Naive thymus-derived CD4-positive, alpha-beta T cell (primary cell): ENCODE results near the gene TRAF3. TPM values are rescaled to one million over a fixed set of nuclear protein-coding genes. Genes with fewer than 3 reads are reported as not detected.

Experiments used
- ATAC-seq: fragments of 150-1000 bp; cut with Tn5 transposase; 2 replicates; pipeline ENCODE4 v1.10.0; 2021; ENCODE audit warnings: mild to moderate bottlenecking, moderate library complexity
- CTCF ChIA-PET: fragments of 350-600 bp; sonication (Branson Sonifier 250); formaldehyde crosslinking; loops from one replicate; lab custom pipeline; 2021; ENCODE audit warnings: antibody characterized with exemption; lab: Charles Lee
- POLR2A ChIA-PET: fragments of 350-600 bp; sonication (Branson Sonifier 250); formaldehyde crosslinking; loops from one replicate; lab custom pipeline; 2021; ENCODE audit warnings: antibody characterized with exemption, inconsistent platforms; lab: Charles Lee
- DNase-seq, 9 donors: peaks; one replicate each; pipeline versions ENCODE4 v3.0.0 to v3.0.0-alpha.2; 2020 to 2022; ENCODE audit warnings: mixed read lengths in 1 of 9
- H3K27ac ChIP-seq: one replicate; pipeline ENCODE4 v1.7.0; 2013; ENCODE audit warnings: mild to moderate bottlenecking, low read depth, low read length, moderate library complexity
- H3K27me3 ChIP-seq, 2 donors: one replicate each; pipeline ENCODE4 v1.7.0; 2013; ENCODE audit warnings: low read length in 2 of 2, mild to moderate bottlenecking in 2 of 2, moderate library complexity in 2 of 2; ENCODE audit not compliant: control insufficient read depth in 2 of 2, insufficient read depth in 2 of 2
- H3K36me3 ChIP-seq, 3 experiments: 1 replicate in 2 of 3; 2 replicates in 1 of 3; pipeline ENCODE4 v1.7.0; 2013; ENCODE audit warnings: low read length in 3 of 3, mild to moderate bottlenecking in 3 of 3, moderate library complexity in 1 of 3; ENCODE audit not compliant: insufficient read depth in 3 of 3, control insufficient read depth in 2 of 3
- H3K4me1 ChIP-seq, 2 donors: one replicate each; pipeline ENCODE4 v1.7.0; 2013; ENCODE audit warnings: low read length in 2 of 2, mild to moderate bottlenecking in 2 of 2, moderate library complexity in 1 of 2; ENCODE audit not compliant: control insufficient read depth in 2 of 2, insufficient read depth in 2 of 2
- H3K4me3 ChIP-seq: 2 replicates; pipeline ENCODE4 v1.7.0; 2013; ENCODE audit warnings: mild to moderate bottlenecking, low read length
- H3K9me3 ChIP-seq, 3 experiments: 1 replicate in 2 of 3; 2 replicates in 1 of 3; pipeline ENCODE4 v1.7.0; 2013; ENCODE audit warnings: low read length in 3 of 3; ENCODE audit not compliant: control insufficient read depth in 2 of 3
- H3K27ac Mint-ChIP-seq, 9 donors: one replicate each; pipeline ENCODE4 v1.8.0; 2020 to 2022; ENCODE audit warnings: mixed read lengths in 9 of 9, mild to moderate bottlenecking in 8 of 9, moderate library complexity in 5 of 9, inconsistent platforms in 2 of 9
- H3K27me3 Mint-ChIP-seq, 5 donors: one replicate each; pipeline ENCODE4 v1.8.0; 2021 to 2022; ENCODE audit warnings: mixed read lengths in 5 of 5, mild to moderate bottlenecking in 1 of 5
- H3K36me3 Mint-ChIP-seq, 5 donors: one replicate each; pipeline ENCODE4 v1.8.0; 2020 to 2022; ENCODE audit warnings: mixed read lengths in 5 of 5, mild to moderate bottlenecking in 3 of 5, inconsistent platforms in 1 of 5
- H3K4me1 Mint-ChIP-seq, 7 donors: one replicate each; pipeline ENCODE4 v1.8.0; 2020 to 2022; ENCODE audit warnings: mixed read lengths in 7 of 7, mild to moderate bottlenecking in 3 of 7, inconsistent platforms in 1 of 7
- H3K4me3 Mint-ChIP-seq, 10 donors: one replicate each; pipeline ENCODE4 v1.8.0; 2020 to 2022; ENCODE audit warnings: mild to moderate bottlenecking in 10 of 10, mixed read lengths in 10 of 10, moderate library complexity in 6 of 10, inconsistent platforms in 2 of 10
- H3K9me3 Mint-ChIP-seq, 11 donors: one replicate each; pipeline ENCODE4 v1.8.0; 2020 to 2022; ENCODE audit warnings: mixed read lengths in 11 of 11, mild to moderate bottlenecking in 4 of 11, inconsistent platforms in 1 of 11, moderate library complexity in 1 of 11
- intact Hi-C, 2 donors: fragments of 100-400 bp; cut with micrococcal nuclease; formaldehyde crosslinking; loops; one replicate each; pipeline ENCODE4 v1.15.1; 2023
- polyA plus RNA-seq, 2 donors: library from polyadenylated mRNA; unstranded; fragments of 300-500 nt; fragmentation: Illumina TruSeq; gene quantifications; one replicate each; pipeline ENCODE4 v1.2.3, GENCODE V29; 2021
- total RNA-seq, 6 experiments: library from RNA in 5 of 6; stranded (reverse) in 5 of 6; gene quantifications; 1 replicate in 5 of 6; 2 replicates in 1 of 6; pipeline ENCODE4 v1.2.3 and lab custom pipeline; 2021 to 2026

Gene TRAF3
- total and polyA plus RNA-seq, 7 experiments from 2014 or later, result 16.1 to 74.4 (median 30.4) TPM

DNA sequence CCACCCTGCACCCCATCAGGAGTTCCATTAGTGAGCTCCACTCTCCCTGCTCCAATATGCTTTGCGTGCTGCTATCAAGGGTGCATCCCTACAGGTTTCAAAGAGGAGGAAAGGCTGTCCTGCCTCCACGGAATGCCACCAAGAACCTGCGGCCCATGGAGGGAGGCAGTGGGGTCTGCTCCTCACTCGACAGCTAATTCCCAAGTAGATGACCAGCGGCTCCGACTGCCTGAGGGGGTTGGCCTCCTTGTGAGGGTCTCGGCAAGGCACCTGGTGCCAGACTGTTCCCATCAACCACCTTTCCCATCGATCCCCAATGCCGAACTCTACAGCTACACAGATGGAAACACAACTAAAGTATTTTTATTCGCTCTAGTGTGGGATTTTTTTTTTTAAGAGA, 181.2 kb downstream of the TRAF3 start:
- DNase-seq (no peak), ATAC-seq (no peak)
- no peaks in the 10 kb centered on the region for H3K4me1 Mint-ChIP-seq
- H3K36me3 Mint-ChIP-seq, result peaks cover 0 to 23% (median 0%) of the 10 kb centered on the region in 5 donors
- no peaks in the 10 kb centered on the region for H3K9me3 Mint-ChIP-seq
- Histone ChIP-seq H3K27ac (no peak overlapping the region), H3K36me3 (no peaks in the 10 kb centered on the region), H3K9me3 (no peaks in the 10 kb centered on the region), H3K27me3 (no peaks in the 10 kb centered on the region), H3K4me3 (no peak overlapping the region), H3K4me1 (no peaks in the 10 kb centered on the region)
- intact Hi-C loops, result no loop called here
- no peaks in the 10 kb centered on the region for H3K27me3 Mint-ChIP-seq
- H3K4me3 Mint-ChIP-seq, result no peak overlapping the region
- ChIA-PET CTCF (no interaction called here), POLR2A (no interaction called here)
- H3K27ac Mint-ChIP-seq, result no peak overlapping the region

Other genes with a start within 250 kb of the TRAF3 start
- 10 to 100 TPM; 19.0 to 34.4 (median 23.7) TPM for gene RCOR1, start 184.8 kb upstream of the TRAF3 start, total RNA-seq
- 1 to 10 TPM in 1 of 2 donors, under 1 TPM in 1; 0.63 to 1.2 TPM for gene RCOR1, start 184.8 kb upstream of the TRAF3 start, polyA plus RNA-seq
- 10 to 100 TPM in 2 of 5 experiments, 1 to 10 TPM in 2, under 1 TPM in 1; 0.53 to 11.0 (median 4.0) TPM for gene AMN, start 145.2 kb downstream of the TRAF3 start, total RNA-seq
- gene AMN, start 145.2 kb downstream of the TRAF3 start, polyA plus RNA-seq, result 1 to 10 TPM; 3.0 to 3.8 TPM